Cardiac muscle cell (in vitro differentiated cells and primary cell): ENCODE measurements around the gene MAPKBP1. TPM values are rescaled to one million over a fixed set of nuclear protein-coding genes. Genes with fewer than 3 reads are reported as not detected.

ENCODE experiments used
- DNase-seq, 2 donors: peaks; one replicate each; pipeline versions ENCODE4 v3.0.0 to v3.0.0-alpha.2; 2010 to 2017; ENCODE audit warnings: low read depth in 1 of 2, low spot score in 1 of 2
- H3K27ac ChIP-seq: fragments of 200-600 bp; sonication (generic); 2 replicates; pipeline ENCODE4 v1.5.1; 2016
- H3K27me3 ChIP-seq: fragments of 200-600 bp; sonication (generic); 2 replicates; pipeline ENCODE4 v1.6.0; 2016; ENCODE audit warnings: control low read depth
- H3K36me3 ChIP-seq: fragments of 200-600 bp; sonication (generic); 2 replicates; pipeline ENCODE4 v1.5.1; 2016; ENCODE audit warnings: control low read depth
- H3K4me1 ChIP-seq: fragments of 200-600 bp; sonication (generic); 2 replicates; pipeline ENCODE4 v1.8.1; 2017; ENCODE audit warnings: low read depth, mild to moderate bottlenecking, mixed run types
- H3K4me3 ChIP-seq: fragments of 200-600 bp; sonication (generic); 2 replicates; pipeline ENCODE4 v1.5.1; 2016; ENCODE audit warnings: mild to moderate bottlenecking
- H3K9me3 ChIP-seq: fragments of 200-600 bp; sonication (generic); 2 replicates; pipeline ENCODE4 v1.5.1; 2017; ENCODE audit warnings: low read depth, mild to moderate bottlenecking, control low read depth
- CTCF ChIP-seq: IDR thresholded peaks from 2 replicates; pipeline ENCODE4 v1.5.1; 2012; ENCODE audit warnings: low read depth, mild to moderate bottlenecking, low read length
- polyA plus RNA-seq: library from polyadenylated mRNA; unstranded; fragments of >200 nt; fragmentation: Nextera tagmentation; extraction: Ambion mirVana; gene quantifications from 2 replicates; pipeline ENCODE4 v1.2.1, GENCODE V29; 2016
- total RNA-seq: library from RNA; depleted of rRNA; stranded (reverse); fragments of >200 nt; gene quantifications from 2 replicates; pipeline ENCODE4 v1.2.3, GENCODE V29; 2016

Gene MAPKBP1
- total and polyA plus RNA-seq, 2 experiments from 2014 or later: 37.7 to 109 TPM

DNA sequence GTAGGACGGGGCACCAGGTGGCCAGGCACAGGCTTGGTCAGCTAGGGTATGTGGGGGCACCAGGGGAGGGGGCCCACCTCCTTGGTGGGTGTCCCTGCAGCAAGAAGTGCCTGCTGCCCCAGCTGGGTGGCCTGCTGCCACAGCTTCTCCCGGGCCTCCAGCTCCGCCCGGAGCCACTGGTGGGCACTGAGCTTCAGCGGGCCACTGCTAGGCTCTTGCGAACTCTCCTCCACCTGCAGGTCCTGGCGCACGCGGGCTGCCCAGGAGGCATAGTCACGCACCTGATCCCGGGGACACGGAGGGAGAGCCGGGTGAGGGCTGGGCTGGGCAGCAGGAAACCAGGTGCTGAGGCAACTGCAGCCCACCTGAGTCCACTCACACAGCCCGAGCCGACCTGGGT lies 94.0 kb downstream of the MAPKBP1 start:
- no peak overlapping the region for H3K4me3 ChIP-seq
- H3K9me3 ChIP-seq: no peaks in the 10 kb centered on the region
- no peak overlapping the region for H3K27ac ChIP-seq
- no peak for DNase-seq
- no peaks in the 10 kb centered on the region for H3K27me3 ChIP-seq
- H3K36me3 ChIP-seq: no peaks in the 10 kb centered on the region
- peaks cover 16% of the 10 kb centered on the region for H3K4me1 ChIP-seq
- no peak for TF ChIP-seq CTCF

GRCh38 chr15:41869770-41870688 lies 95.7 kb downstream of the MAPKBP1 start:
- Histone ChIP-seq H3K9me3 (no peaks in the 10 kb centered on the region), H3K36me3 (no peaks in the 10 kb centered on the region), H3K4me1 (peaks cover 16% of the 10 kb centered on the region), H3K27ac (no peak overlapping the region), H3K4me3 (no peak overlapping the region), H3K27me3 (no peaks in the 10 kb centered on the region)
- DNase-seq: no peak
- TF ChIP-seq CTCF: no peak

DNA sequence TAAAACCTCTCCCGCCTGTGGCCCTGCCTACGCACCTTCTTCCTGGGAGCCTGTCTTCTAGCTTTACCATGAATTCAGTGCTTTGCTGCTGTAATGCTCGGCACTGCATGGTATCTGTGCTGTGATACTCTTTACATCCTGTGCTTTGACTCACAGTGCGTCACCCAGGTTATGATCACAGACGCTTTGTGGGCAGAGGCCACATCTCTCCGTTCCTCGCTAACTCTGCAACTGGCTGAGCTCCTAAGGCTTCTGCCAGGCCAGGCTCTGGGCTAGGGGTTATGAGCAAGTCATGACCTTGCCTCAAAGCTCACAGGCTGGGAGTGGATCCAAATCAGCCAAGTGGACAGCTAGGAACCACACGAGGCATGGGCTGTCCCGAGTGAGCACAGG lies 96.4 kb downstream of the MAPKBP1 start:
- no peaks in the 10 kb centered on the region for H3K36me3 ChIP-seq
- TF ChIP-seq CTCF: no peak
- no peak overlapping the region for H3K27ac ChIP-seq
- no peaks in the 10 kb centered on the region for H3K9me3 ChIP-seq
- DNase-seq: peak in 1 of 2 donors; percentile 60
- peaks cover 15% of the 10 kb centered on the region for H3K4me1 ChIP-seq
- H3K27me3 ChIP-seq: no peaks in the 10 kb centered on the region
- no peak overlapping the region for H3K4me3 ChIP-seq

DNA sequence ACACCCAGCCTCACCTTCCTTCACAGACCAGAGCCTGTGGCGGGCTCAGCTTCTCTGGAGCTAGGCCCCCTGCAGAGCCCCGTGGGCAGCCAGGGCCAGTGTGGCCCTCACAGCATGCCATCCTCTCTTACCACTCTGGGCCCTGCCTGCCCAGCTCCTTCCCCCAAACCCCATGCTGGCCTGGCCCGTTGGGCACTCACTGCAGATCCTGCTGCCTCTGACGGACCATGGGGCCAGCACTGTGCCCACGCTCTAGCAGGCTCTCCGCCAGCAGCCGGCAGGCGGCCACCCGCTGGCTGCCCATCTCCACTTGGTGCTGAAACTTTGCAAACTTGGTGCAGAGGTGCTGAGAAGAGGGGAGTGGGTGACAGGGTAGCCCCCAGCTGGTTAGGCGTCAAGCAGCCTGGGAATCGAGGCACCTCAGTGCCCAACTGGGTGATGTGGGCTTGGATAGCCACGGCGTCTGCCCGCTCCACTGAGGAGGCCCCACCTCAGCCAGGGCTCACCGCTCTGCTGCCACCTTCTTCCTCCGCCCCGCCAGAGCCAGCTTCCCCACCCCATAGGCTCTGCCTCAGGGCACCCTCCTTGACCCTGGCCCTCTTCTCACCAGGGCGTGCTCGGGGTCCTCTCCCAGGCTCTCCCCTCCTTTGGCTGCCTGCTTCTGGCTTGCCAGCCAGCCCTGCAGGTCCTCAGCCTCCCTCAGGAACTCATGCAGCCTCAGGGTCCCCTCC lies 97.1 kb downstream of the MAPKBP1 start:
- Histone ChIP-seq H3K27ac (no peak overlapping the region), H3K4me3 (no peak overlapping the region), H3K36me3 (no peaks in the 10 kb centered on the region), H3K9me3 (no peaks in the 10 kb centered on the region), H3K4me1 (peaks cover 9% of the 10 kb centered on the region), H3K27me3 (no peaks in the 10 kb centered on the region)
- TF ChIP-seq CTCF: no peak
- DNase-seq: no peak

- no peak for TF ChIP-seq CTCF
- Histone ChIP-seq H3K9me3 (no peaks in the 10 kb centered on the region), H3K36me3 (no peaks in the 10 kb centered on the region), H3K27ac (no peak overlapping the region), H3K27me3 (no peaks in the 10 kb centered on the region), H3K4me1 (peaks cover 9% of the 10 kb centered on the region), H3K4me3 (no peak overlapping the region)
- no peak for DNase-seq
These were observed 98.0 kb downstream of the MAPKBP1 start for GRCh38 chr15:41872166-41872747.
